ENCODE measurements around the gene PIGQ. TPM values are rescaled to one million over a fixed set of nuclear protein-coding genes. Genes with fewer than 3 reads are reported as not detected.

PIGQ gene
- total RNA-seq, 2 donors from 2014 or later, result 25.6 to 59.3 TPM

GRCh38 chr16:527015-527903 lies 42.5 kb upstream of the PIGQ start, which contains the start of gene CAPN15:
CAPN15 (plus strand) TSS chr16:527712; CDS start chr16:546839, 19,127 bp downstream.
- TF ChIP-seq, protein P1, sequence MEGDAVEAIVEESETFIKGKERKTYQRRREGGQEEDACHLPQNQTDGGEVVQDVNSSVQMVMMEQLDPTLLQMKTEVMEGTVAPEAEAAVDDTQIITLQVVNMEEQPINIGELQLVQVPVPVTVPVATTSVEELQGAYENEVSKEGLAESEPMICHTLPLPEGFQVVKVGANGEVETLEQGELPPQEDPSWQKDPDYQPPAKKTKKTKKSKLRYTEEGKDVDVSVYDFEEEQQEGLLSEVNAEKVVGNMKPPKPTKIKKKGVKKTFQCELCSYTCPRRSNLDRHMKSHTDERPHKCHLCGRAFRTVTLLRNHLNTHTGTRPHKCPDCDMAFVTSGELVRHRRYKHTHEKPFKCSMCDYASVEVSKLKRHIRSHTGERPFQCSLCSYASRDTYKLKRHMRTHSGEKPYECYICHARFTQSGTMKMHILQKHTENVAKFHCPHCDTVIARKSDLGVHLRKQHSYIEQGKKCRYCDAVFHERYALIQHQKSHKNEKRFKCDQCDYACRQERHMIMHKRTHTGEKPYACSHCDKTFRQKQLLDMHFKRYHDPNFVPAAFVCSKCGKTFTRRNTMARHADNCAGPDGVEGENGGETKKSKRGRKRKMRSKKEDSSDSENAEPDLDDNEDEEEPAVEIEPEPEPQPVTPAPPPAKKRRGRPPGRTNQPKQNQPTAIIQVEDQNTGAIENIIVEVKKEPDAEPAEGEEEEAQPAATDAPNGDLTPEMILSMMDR (IDR thresholded peaks at IDR 0.05), result peak; percentile 28
- intact Hi-C loops (cut with DNase I), result no loop called here

GRCh38 chr16:528111-529011 lies 41.4 kb upstream of the PIGQ start:
- DNase-seq, result peak; percentile 85
- H3K9me3 ChIP-seq, result no peaks in the 10 kb centered on the region
- intact Hi-C loops (cut with DNase I), result no loop called here
- H3K9ac ChIP-seq (ENCODE audit: low read depth in 2 of 2, low read length in 2 of 2), result peak overlapping the region; percentile 92 to 97
- TF ChIP-seq, protein P1 (IDR thresholded peaks at IDR 0.05), result no peak
- H3K4me3 ChIP-seq, result peak overlapping the region; percentile 84
- no peaks in the 10 kb centered on the region for H3K27me3 ChIP-seq
- no peaks in the 10 kb centered on the region for H3K36me3 ChIP-seq
- H3K27ac ChIP-seq, result peak overlapping the region; percentile 74
- H3K4me1 ChIP-seq, result peaks cover 31% of the 10 kb centered on the region

More at GRCh38 chr16:527015-527903, 42.5 kb upstream of the PIGQ start, which contains the start of gene CAPN15:
- H3K9me3 ChIP-seq, result no peaks in the 10 kb centered on the region
- H3K27ac ChIP-seq, result peak within 1 kb of the TSS; percentile 94
- H3K36me3 ChIP-seq, result no peaks in the 10 kb centered on the region
- H3K4me3 ChIP-seq, result peak within 1 kb of the TSS; percentile 92
- peak; percentile 85 for DNase-seq
- peak within 1 kb of the TSS; percentile 95 to 97 for H3K9ac ChIP-seq (ENCODE audit: low read depth in 2 of 2, low read length in 2 of 2)
- no peaks in the 10 kb centered on the region for H3K27me3 ChIP-seq
- H3K4me1 ChIP-seq, result peaks cover 25% of the 10 kb centered on the region

DNA sequence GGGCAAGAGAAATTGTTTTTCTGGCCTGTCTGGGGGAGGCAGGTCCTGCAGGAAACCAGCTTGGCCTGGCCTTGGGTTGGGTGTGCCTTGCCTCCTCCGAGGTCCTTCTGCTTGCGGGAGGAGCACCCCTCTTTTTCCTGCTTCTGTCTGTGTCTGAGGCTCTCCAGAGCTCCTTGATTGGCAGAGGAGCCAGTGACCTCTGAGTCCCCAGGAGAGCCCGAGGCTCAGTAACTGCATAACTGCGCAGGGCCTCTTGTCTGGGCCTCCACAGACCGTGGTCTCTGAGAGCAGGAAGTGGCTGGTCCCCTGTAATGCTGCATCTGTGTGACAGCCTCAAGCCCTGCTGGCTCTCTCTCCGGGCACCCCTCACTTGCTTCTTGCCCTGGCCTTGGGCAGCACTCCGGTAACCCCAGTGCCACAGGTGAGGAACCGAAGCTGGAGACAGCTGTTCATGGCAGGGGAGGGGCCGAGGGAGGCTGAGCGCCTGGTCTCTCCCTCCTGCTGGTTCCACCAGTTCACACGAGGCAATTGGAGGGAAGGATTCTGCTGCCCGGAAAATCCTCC lies 40.7 kb upstream of the PIGQ start:
- H3K4me1 ChIP-seq, result peaks cover 33% of the 10 kb centered on the region
- DNase-seq, result no peak
- peak overlapping the region; percentile 92 to 97 for H3K9ac ChIP-seq (ENCODE audit: low read depth in 2 of 2, low read length in 2 of 2)
- intact Hi-C loops (cut with DNase I), result no loop called here
- no peaks in the 10 kb centered on the region for H3K36me3 ChIP-seq
- peak overlapping the region; percentile 74 for H3K27ac ChIP-seq
- H3K4me3 ChIP-seq, result peak overlapping the region; percentile 84
- H3K27me3 ChIP-seq, result no peaks in the 10 kb centered on the region
- TF ChIP-seq, protein P1 (IDR thresholded peaks at IDR 0.05), result no peak
- H3K9me3 ChIP-seq, result no peaks in the 10 kb centered on the region

DNA sequence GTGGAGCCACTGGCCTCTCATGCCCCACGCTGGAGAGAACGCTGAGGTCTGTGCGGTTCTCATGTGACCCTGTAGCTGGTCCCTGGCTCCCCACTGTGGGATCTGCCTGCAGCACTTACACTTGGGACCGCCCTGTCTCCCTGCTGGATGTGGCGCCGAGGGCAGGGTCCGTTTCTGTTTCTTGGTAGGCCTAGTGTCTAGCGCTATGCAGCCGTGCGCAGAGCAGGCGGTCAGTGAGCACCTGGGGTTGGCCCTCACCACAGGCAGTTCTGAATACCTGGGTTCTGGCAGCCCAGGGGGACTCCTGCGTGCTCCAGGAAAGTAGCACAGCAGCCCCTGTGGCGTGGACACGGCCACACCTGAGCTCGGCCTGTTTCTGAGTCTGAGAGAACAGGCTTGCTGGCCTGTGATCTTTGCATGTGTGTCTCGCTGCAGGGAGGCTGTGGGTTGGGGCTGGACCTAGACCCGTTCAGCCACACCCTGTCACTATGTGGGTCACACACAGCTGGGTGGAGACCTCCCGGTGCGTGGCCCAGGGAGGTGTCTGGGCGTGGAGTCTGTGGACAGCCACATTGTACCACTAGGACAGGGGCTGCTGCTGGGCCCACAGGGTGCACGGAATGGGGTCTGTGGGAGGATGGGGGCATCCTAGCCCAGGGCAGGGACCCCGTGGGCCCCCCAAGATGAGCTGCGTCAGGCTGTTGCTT lies 39.5 kb upstream of the PIGQ start:
- TF ChIP-seq, protein P1 (IDR thresholded peaks at IDR 0.05), result no peak
- peak overlapping the region in 1 of 2 donors; percentile 97 for H3K9ac ChIP-seq (ENCODE audit: low read depth in 2 of 2, low read length in 2 of 2)
- no peak overlapping the region for H3K4me3 ChIP-seq
- peak overlapping the region; percentile 74 for H3K27ac ChIP-seq
- H3K9me3 ChIP-seq, result no peaks in the 10 kb centered on the region
- H3K27me3 ChIP-seq, result no peaks in the 10 kb centered on the region
- H3K4me1 ChIP-seq, result peaks cover 33% of the 10 kb centered on the region
- no peaks in the 10 kb centered on the region for H3K36me3 ChIP-seq
- DNase-seq, result no peak
- intact Hi-C loops (cut with DNase I), result no loop called here

Data from colonic mucosa (tissue), 4 donors.